ENCODE data around the gene MYO9A. TPM values are rescaled to one million over a fixed set of nuclear protein-coding genes. Genes with fewer than 3 reads are reported as not detected.

The MYO9A gene
- total RNA-seq, 1 experiment from 2014 or later: 23.0 TPM

DNA sequence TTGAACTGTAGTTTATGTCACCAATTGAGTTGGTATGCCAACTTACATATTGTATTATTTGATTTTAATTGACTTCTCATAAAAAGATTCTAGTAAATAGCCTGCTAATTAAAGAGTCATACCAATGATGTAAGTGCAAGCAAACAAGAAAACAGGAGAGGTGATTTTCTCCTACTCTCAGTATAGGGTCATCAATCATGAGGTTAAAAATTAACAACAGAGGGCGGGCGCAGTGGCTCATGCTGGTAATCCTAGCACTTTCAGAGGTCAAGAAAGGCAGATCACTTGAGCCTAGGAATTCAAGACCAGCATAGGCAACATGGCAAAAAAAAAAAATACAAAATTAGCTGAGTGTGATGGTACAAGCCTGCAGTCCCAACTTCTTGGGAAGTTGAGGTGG is 108.7 kb downstream of the MYO9A start:
- BruUV-seq (replicated peaks): no TSS peak
- Histone ChIP-seq H3K4me2 (ENCODE audit: low read length) (no peak overlapping the region), H3K27ac (ENCODE audit: low read depth, low read length) (no peak overlapping the region), H3K27me3 (ENCODE audit: insufficient read depth, low read length) (no peaks in the 10 kb centered on the region), H3K9ac (ENCODE audit: low read length) (no peak overlapping the region), H3K4me3 (replicated peaks in 1 of 2; ENCODE audit: low read depth in 1 of 2, low read length in 2 of 2) (no peak overlapping the region), H3K9me2 (ENCODE audit: insufficient read depth) (peaks cover 4% of the 10 kb centered on the region; the same call in 1 of the 2 replicates), H4K20me1 (ENCODE audit: insufficient read depth) (no peaks in the 10 kb centered on the region; the same call in 1 of the 2 replicates), H3K4me1 (ENCODE audit: control insufficient read depth in 1 of 2, insufficient read depth in 2 of 2, low read length in 2 of 2) (no peaks in the 10 kb centered on the region), H3K36me3 (ENCODE audit: control insufficient read depth in 1 of 2, insufficient read depth in 2 of 2, low read length in 2 of 2) (no peaks in the 10 kb centered on the region), H3K9me3 (ENCODE audit: control insufficient read depth in 1 of 2, insufficient read depth in 1 of 2, low read depth in 1 of 2, low read length in 2 of 2) (no peaks in the 10 kb centered on the region), H3K79me2 (ENCODE audit: insufficient read depth, low read length) (no peaks in the 10 kb centered on the region), H2AFZ (ENCODE audit: low read depth, low read length, poor library complexity, severe bottlenecking) (no peak overlapping the region)
- ChIA-PET RAD21 (ENCODE audit: low non-redundant PET in 1 of 2, low total read pairs in 2 of 2, uncharacterized antibody in 2 of 2, unreplicated experiment in 2 of 2) (no interaction called here), POLR2A (no interaction called here), CTCF (no interaction called here)
- DNase-seq (ENCODE audit: low read depth, low spot score) (no peak), ATAC-seq (no peak)
- intact Hi-C loops (cut with micrococcal nuclease): no loop called here
- no peak for TF ChIP-seq POLR2A (IDR thresholded peaks at IDR 0.05; ENCODE audit: borderline replicate concordance, extremely low read depth, insufficient read depth, insufficient read length)

DNA sequence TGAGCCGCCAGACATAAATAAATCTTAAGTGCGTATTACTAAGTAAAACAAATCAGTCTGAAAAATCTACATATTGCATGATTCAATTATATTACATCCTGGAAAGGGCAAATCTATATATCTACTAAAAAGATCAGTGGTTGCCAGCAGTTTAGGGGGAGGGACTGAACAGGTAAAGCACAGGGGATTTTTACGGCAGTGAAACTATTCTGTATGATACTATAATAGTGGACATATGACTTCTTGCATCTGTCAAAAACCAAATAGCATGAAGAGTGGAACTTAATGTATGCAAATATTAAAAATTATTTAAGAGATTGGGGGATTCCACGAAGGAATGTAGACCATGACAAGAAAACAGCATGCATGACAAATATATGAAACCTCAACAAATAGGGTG is 111.6 kb downstream of the MYO9A start:
- no peak overlapping the region for H2AFZ ChIP-seq (ENCODE audit: low read depth, low read length, poor library complexity, severe bottlenecking)
- peaks cover 4% of the 10 kb centered on the region; the same call in 1 of the 2 replicates for H3K9me2 ChIP-seq (ENCODE audit: insufficient read depth)
- intact Hi-C loops (cut with micrococcal nuclease): no loop called here
- no peak overlapping the region for H3K4me3 ChIP-seq (replicated peaks in 1 of 2; ENCODE audit: low read depth in 1 of 2, low read length in 2 of 2)
- TF ChIP-seq FOSL1 (IDR thresholded peaks at IDR 0.05; ENCODE audit: low read depth) (no peak), POLR2A (IDR thresholded peaks at IDR 0.05; ENCODE audit: borderline replicate concordance, extremely low read depth, insufficient read depth, insufficient read length) (no peak), EZH2phosphoT487 (IDR thresholded peaks at IDR 0.05; ENCODE audit: borderline replicate concordance) (no peak), POLR2AphosphoS5 (IDR thresholded peaks at IDR 0.05; ENCODE audit: low read depth, low read length) (no peak), YY1 (IDR thresholded peaks at IDR 0.05; ENCODE audit: extremely low read depth, insufficient replicate concordance, low read depth, low read length) (no peak), TCF7L2 (IDR thresholded peaks at IDR 0.05; ENCODE audit: borderline replicate concordance, extremely low read depth, insufficient read depth, insufficient read length) (no peak), MAX (IDR thresholded peaks at IDR 0.05) (no peak), JUND (IDR thresholded peaks at IDR 0.05) (no peak), SRF (IDR thresholded peaks at IDR 0.05; ENCODE audit: low read depth) (no peak)
- TF ChIP-seq, protein P1, sequence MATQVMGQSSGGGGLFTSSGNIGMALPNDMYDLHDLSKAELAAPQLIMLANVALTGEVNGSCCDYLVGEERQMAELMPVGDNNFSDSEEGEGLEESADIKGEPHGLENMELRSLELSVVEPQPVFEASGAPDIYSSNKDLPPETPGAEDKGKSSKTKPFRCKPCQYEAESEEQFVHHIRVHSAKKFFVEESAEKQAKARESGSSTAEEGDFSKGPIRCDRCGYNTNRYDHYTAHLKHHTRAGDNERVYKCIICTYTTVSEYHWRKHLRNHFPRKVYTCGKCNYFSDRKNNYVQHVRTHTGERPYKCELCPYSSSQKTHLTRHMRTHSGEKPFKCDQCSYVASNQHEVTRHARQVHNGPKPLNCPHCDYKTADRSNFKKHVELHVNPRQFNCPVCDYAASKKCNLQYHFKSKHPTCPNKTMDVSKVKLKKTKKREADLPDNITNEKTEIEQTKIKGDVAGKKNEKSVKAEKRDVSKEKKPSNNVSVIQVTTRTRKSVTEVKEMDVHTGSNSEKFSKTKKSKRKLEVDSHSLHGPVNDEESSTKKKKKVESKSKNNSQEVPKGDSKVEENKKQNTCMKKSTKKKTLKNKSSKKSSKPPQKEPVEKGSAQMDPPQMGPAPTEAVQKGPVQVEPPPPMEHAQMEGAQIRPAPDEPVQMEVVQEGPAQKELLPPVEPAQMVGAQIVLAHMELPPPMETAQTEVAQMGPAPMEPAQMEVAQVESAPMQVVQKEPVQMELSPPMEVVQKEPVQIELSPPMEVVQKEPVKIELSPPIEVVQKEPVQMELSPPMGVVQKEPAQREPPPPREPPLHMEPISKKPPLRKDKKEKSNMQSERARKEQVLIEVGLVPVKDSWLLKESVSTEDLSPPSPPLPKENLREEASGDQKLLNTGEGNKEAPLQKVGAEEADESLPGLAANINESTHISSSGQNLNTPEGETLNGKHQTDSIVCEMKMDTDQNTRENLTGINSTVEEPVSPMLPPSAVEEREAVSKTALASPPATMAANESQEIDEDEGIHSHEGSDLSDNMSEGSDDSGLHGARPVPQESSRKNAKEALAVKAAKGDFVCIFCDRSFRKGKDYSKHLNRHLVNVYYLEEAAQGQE (IDR thresholded peaks at IDR 0.05; ENCODE audit: low read depth): no peak
- no peak for DNase-seq (ENCODE audit: low read depth, low spot score)
- ChIA-PET RAD21 (ENCODE audit: low non-redundant PET in 1 of 2, low total read pairs in 2 of 2, uncharacterized antibody in 2 of 2, unreplicated experiment in 2 of 2) (no interaction called here), CTCF (no interaction called here), POLR2A (no interaction called here)
- H4K20me1 ChIP-seq (ENCODE audit: insufficient read depth): no peaks in the 10 kb centered on the region; the same call in 1 of the 2 replicates
- H3K79me2 ChIP-seq (ENCODE audit: insufficient read depth, low read length): no peaks in the 10 kb centered on the region
- no peak for ATAC-seq
- no peaks in the 10 kb centered on the region for H3K9me3 ChIP-seq (ENCODE audit: control insufficient read depth in 1 of 2, insufficient read depth in 1 of 2, low read depth in 1 of 2, low read length in 2 of 2)
- H3K9ac ChIP-seq (ENCODE audit: low read length): no peak overlapping the region
- H3K4me2 ChIP-seq (ENCODE audit: low read length): no peak overlapping the region
- no TSS peak for BruUV-seq (replicated peaks)
- no peak overlapping the region for H3K27ac ChIP-seq (ENCODE audit: low read depth, low read length)
- H3K27me3 ChIP-seq (ENCODE audit: insufficient read depth, low read length): no peaks in the 10 kb centered on the region
- H3K4me1 ChIP-seq (ENCODE audit: control insufficient read depth in 1 of 2, insufficient read depth in 2 of 2, low read length in 2 of 2): no peaks in the 10 kb centered on the region
- H3K36me3 ChIP-seq (ENCODE audit: control insufficient read depth in 1 of 2, insufficient read depth in 2 of 2, low read length in 2 of 2): no peaks in the 10 kb centered on the region
